Fibroblast of skin of right biceps (primary cell): ENCODE measurements around the gene PIR.
A peak's percentile ranks its signal among the peaks of the same experiment; 100 is the strongest.

Experiments used
- DNase-seq: peaks from one replicate; pipeline ENCODE4 v3.0.0-alpha.2; 2013

PIR gene

DNA sequence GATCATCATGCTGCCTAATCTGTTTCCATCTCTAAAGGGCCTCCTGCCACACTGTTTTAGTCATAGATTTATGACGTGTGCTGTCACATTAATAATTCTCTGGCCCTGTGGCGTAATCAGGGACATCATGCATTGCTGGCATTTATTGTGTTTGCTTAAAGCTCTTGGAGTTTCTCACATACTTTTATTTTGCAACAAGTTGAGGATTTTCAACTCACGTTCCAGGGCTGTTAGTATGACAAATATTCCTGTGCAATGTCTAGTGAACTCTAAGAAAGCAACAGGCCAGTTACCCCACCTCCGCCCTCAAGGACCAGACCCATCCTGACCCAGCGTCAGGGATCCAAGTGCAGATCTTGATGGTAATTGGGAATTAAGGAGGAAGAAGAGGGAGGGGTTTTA is 150.1 kb downstream of the PIR start:
- peak; percentile 53 for DNase-seq

DNA sequence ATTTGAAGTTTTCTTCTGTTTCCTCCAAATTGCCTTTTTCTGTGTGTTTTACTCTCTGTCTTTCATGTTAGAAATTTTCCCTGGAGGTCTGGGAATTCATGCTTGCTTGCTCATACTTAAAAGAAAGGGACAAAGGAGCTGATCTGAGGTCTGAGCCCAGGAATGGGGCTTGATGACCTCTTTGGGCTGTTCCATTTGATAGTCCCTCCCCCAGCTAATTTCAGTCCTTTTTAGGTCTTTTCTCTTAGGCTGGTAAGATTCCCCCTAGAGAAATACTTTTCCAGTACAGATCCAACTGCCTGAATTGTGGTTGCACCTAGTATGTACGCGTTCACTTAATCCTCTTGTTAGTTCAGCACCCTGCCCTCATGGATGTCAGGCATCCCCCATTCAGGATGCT is 152.3 kb downstream of the PIR start:
- DNase-seq = no peak

DNA sequence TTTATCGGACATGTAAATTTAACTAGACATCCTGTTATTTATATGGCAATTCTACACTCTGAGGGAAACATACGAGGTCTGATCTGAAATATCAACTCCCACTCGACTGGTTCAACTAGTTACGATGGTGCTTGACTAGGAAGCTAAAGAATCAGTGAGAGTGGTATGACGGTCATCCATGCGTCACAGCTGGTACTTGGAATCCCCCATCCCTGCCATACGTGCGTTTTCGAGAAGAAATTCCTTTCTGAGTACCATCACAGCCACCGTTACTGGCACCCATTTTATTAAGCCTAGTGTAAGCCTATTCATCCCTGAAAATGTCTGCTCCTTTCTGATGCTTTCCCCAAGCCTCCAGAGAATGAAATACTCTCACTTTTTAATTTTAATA is 157.1 kb downstream of the PIR start:
- DNase-seq = peak; percentile 55

DNA sequence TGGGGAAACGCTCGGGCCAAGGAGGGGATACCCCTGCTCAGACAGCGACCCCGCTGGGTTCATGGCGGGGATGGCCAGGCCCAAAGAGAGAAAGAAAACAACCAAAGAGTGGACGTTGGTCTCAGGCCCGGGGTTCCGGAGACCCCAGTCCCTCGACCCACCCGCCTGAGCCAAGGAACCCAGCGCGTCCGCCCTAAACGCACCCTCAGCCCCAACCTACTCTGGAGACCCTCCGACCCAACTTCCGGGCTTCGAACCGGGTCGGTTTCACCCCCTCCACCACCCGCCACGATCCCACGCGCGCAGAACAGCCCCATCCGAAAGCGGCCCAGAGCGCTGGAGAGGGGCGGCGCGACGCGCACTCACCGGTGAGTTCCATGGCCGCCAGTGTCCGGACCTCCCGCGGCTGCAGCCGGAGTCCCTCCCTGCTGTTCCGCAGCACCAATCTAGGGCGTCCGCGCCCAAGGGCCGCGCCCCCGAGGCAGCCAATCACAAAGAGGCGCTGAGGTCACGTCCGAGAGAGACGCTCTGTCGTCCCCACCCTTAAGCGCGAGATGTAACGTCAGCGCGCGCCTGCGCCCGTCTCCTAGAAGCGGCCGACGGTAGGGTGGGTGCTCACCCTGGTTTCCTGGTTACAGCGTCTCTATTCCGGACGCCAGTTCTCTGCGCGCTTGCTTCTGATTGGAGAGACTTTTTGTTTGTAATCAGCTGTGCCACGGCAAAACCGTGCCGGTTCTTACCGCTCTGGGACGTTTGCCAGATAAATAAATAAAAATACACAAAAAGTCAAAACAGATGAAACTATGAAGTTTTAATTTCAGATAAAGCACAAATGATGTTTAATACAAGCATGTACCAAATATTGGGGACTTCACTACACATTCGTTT is 157.8 kb downstream of the PIR start, which contains the start of gene PIGA:
Gene PIGA (minus strand): TSS at position 389 of the 888 bp plus-strand sequence. CDS start 3,593 bp downstream, outside the sequence.
- DNase-seq = peak; percentile 96
